AG10803 (cell line): ENCODE results near the gene EXOC4.

Source experiments
- DNase-seq: peaks from one replicate; pipeline ENCODE4 v3.0.0; 2010; ENCODE audit warnings: low read depth
- H3K4me3 ChIP-seq: 2 replicates; pipeline ENCODE4 v1.5.1; 2011; ENCODE audit warnings: mild to moderate bottlenecking, low read length, control low read depth
- CTCF ChIP-seq: conservative IDR thresholded peaks from 2 replicates; pipeline ENCODE4 v1.5.1; 2011; ENCODE audit warnings: mild to moderate bottlenecking, low read length, control low read depth, inconsistent platforms

EXOC4 gene

GRCh38 chr7:133479456-133480065 is 226.7 kb downstream of the EXOC4 start:
- H3K4me3 ChIP-seq: no peak overlapping the region
- TF ChIP-seq CTCF: no peak
- no peak for DNase-seq

GRCh38 chr7:133480868-133481267 is 228.0 kb downstream of the EXOC4 start:
- no peak for TF ChIP-seq CTCF
- DNase-seq: no peak
- no peak overlapping the region for H3K4me3 ChIP-seq

- H3K4me3 ChIP-seq: no peak overlapping the region
- peak; percentile 55 for DNase-seq
- TF ChIP-seq CTCF: no peak
Measured at GRCh38 chr7:133481676-133482075, 228.8 kb downstream of the EXOC4 start.

GRCh38 chr7:133482599-133482998 is 229.7 kb downstream of the EXOC4 start:
- TF ChIP-seq CTCF: no peak
- no peak for DNase-seq
- no peak overlapping the region for H3K4me3 ChIP-seq

GRCh38 chr7:133484086-133484485 is 231.2 kb downstream of the EXOC4 start:
- no peak for TF ChIP-seq CTCF
- no peak for DNase-seq

GRCh38 chr7:133489906-133490305 is 237.0 kb downstream of the EXOC4 start:
- TF ChIP-seq CTCF: no peak
- DNase-seq: no peak
- H3K4me3 ChIP-seq: no peak overlapping the region

More at GRCh38 chr7:133484086-133484485, 231.2 kb downstream of the EXOC4 start:
- H3K4me3 ChIP-seq: no peak overlapping the region

- no peak for DNase-seq
- H3K4me3 ChIP-seq: no peak overlapping the region
- no peak for TF ChIP-seq CTCF
Measured at GRCh38 chr7:133491201-133491691, 238.4 kb downstream of the EXOC4 start.
